GM18519 (cell line): ENCODE results near the gene HERPUD1.

Experiments used
- ATAC-seq: cut with Tn5 transposase; IDR thresholded peaks from one replicate; pipeline ENCODE4 v1.9.1; 2021; ENCODE audit warnings: mild to moderate bottlenecking, moderate library complexity; ENCODE audit not compliant: unreplicated experiment, low FRiP score

The HERPUD1 gene

GRCh38 chr16:56910654-56911539, 21.0 kb upstream of the HERPUD1 start:
- no peak for ATAC-seq

GRCh38 chr16:56911771-56912571, 20.0 kb upstream of the HERPUD1 start:
- ATAC-seq = no peak

- ATAC-seq = no peak
Measured at GRCh38 chr16:56912746-56913708, 18.9 kb upstream of the HERPUD1 start.

- no peak for ATAC-seq
Measured at GRCh38 chr16:56914896-56915295, 17.0 kb upstream of the HERPUD1 start.

GRCh38 chr16:56915336-56916119, 16.4 kb upstream of the HERPUD1 start:
- ATAC-seq = no peak

GRCh38 chr16:56916571-56917403, 15.2 kb upstream of the HERPUD1 start:
- peak; percentile 73 for ATAC-seq

- no peak for ATAC-seq
Measured at GRCh38 chr16:56918467-56919012, 13.4 kb upstream of the HERPUD1 start.

GRCh38 chr16:56919099-56919800, 12.7 kb upstream of the HERPUD1 start:
- ATAC-seq = no peak

GRCh38 chr16:56921571-56921970, 10.4 kb upstream of the HERPUD1 start:
- ATAC-seq = no peak

- no peak for ATAC-seq
Measured at GRCh38 chr16:56923481-56924091, 8.4 kb upstream of the HERPUD1 start.

- no peak for ATAC-seq
Measured at GRCh38 chr16:56927471-56927870, 4.5 kb upstream of the HERPUD1 start.

GRCh38 chr16:56929639-56930038, 2.3 kb upstream of the HERPUD1 start:
- ATAC-seq = no peak

GRCh38 chr16:56930486-56931270, 1.3 kb upstream of the HERPUD1 start:
- ATAC-seq = no peak

- ATAC-seq = no peak
Measured at GRCh38 chr16:56931271-56931891, 561 bp upstream of the HERPUD1 start.

- ATAC-seq = no peak
Measured at GRCh38 chr16:56932721-56933619, 1.0 kb downstream of the HERPUD1 start.
